Measurements from ENCODE around the gene PPP1R3F.
"Not testable (repeated sequence)": the region's sequence is repeated elsewhere in the genome, so short reads cannot be mapped to it uniquely, and the experiment has no call there.

PPP1R3F gene

GRCh38 chrX:49308604-49309269 is 39.1 kb downstream of the PPP1R3F start:
- peaks cover 0 to 5% of the 10 kb centered on the region in 2 donors for H3K4me1 ChIP-seq (ENCODE audit: control insufficient read depth in 1 of 2, insufficient read depth in 2 of 2, low read length in 2 of 2)
- H3K36me3 ChIP-seq (ENCODE audit: control insufficient read depth in 1 of 2, insufficient read depth in 2 of 2, low read length in 2 of 2) = no peaks in the 10 kb centered on the region
- H3K4me3 ChIP-seq (ENCODE audit: low read depth in 1 of 2, low read length in 2 of 2) = peak overlapping the region; percentile 43 to 57
- H3K27me3 ChIP-seq (ENCODE audit: control insufficient read depth in 1 of 2, insufficient read depth in 2 of 2, low read length in 2 of 2) = no peaks in the 10 kb centered on the region
- no peaks in the 10 kb centered on the region for H3K9me3 ChIP-seq (ENCODE audit: control insufficient read depth in 1 of 2, low read length in 2 of 2)
- no peak overlapping the region for H3K27ac ChIP-seq (ENCODE audit: low read depth, low read length)
- H3K9ac ChIP-seq (ENCODE audit: low read depth in 1 of 2, low read length in 2 of 2) = peak overlapping the region; percentile 25 to 47

GRCh38 chrX:49309401-49309981 is 39.9 kb downstream of the PPP1R3F start:
- H3K9ac ChIP-seq (ENCODE audit: low read depth in 1 of 2, low read length in 2 of 2) = peak overlapping the region in 1 of 2 donors; percentile 25
- no peaks in the 10 kb centered on the region for H3K36me3 ChIP-seq (ENCODE audit: control insufficient read depth in 1 of 2, insufficient read depth in 2 of 2, low read length in 2 of 2)
- H3K4me1 ChIP-seq (ENCODE audit: control insufficient read depth in 1 of 2, insufficient read depth in 2 of 2, low read length in 2 of 2) = peaks cover 0 to 5% of the 10 kb centered on the region in 2 donors
- no peaks in the 10 kb centered on the region for H3K9me3 ChIP-seq (ENCODE audit: control insufficient read depth in 1 of 2, low read length in 2 of 2)
- peak overlapping the region; percentile 43 to 57 for H3K4me3 ChIP-seq (ENCODE audit: low read depth in 1 of 2, low read length in 2 of 2)
- no peaks in the 10 kb centered on the region for H3K27me3 ChIP-seq (ENCODE audit: control insufficient read depth in 1 of 2, insufficient read depth in 2 of 2, low read length in 2 of 2)
- peak overlapping the region; percentile 20 for H3K27ac ChIP-seq (ENCODE audit: low read depth, low read length)

GRCh38 chrX:49310371-49310770 is 40.8 kb downstream of the PPP1R3F start:
- H3K9me3 ChIP-seq (ENCODE audit: control insufficient read depth in 1 of 2, low read length in 2 of 2) = no peaks in the 10 kb centered on the region
- H3K4me3 ChIP-seq (ENCODE audit: low read depth in 1 of 2, low read length in 2 of 2) = no peak overlapping the region
- no peak overlapping the region for H3K27ac ChIP-seq (ENCODE audit: low read depth, low read length)
- no peaks in the 10 kb centered on the region for H3K36me3 ChIP-seq (ENCODE audit: control insufficient read depth in 1 of 2, insufficient read depth in 2 of 2, low read length in 2 of 2)
- peaks cover 0 to 5% of the 10 kb centered on the region in 2 donors for H3K4me1 ChIP-seq (ENCODE audit: control insufficient read depth in 1 of 2, insufficient read depth in 2 of 2, low read length in 2 of 2)
- H3K27me3 ChIP-seq (ENCODE audit: control insufficient read depth in 1 of 2, insufficient read depth in 2 of 2, low read length in 2 of 2) = no peaks in the 10 kb centered on the region
- H3K9ac ChIP-seq (ENCODE audit: low read depth in 1 of 2, low read length in 2 of 2) = no peak overlapping the region

GRCh38 chrX:49312176-49312575 is 42.6 kb downstream of the PPP1R3F start:
- H3K9ac ChIP-seq (ENCODE audit: low read depth in 1 of 2, low read length in 2 of 2) = no peak overlapping the region
- H3K4me1 ChIP-seq (ENCODE audit: control insufficient read depth in 1 of 2, insufficient read depth in 2 of 2, low read length in 2 of 2) = peaks cover 0 to 5% of the 10 kb centered on the region in 2 donors
- no peak overlapping the region for H3K27ac ChIP-seq (ENCODE audit: low read depth, low read length)
- H3K9me3 ChIP-seq (ENCODE audit: control insufficient read depth in 1 of 2, low read length in 2 of 2) = no peaks in the 10 kb centered on the region
- H3K36me3 ChIP-seq (ENCODE audit: control insufficient read depth in 1 of 2, insufficient read depth in 2 of 2, low read length in 2 of 2) = no peaks in the 10 kb centered on the region
- no peak overlapping the region for H3K4me3 ChIP-seq (ENCODE audit: low read depth in 1 of 2, low read length in 2 of 2)
- H3K27me3 ChIP-seq (ENCODE audit: control insufficient read depth in 1 of 2, insufficient read depth in 2 of 2, low read length in 2 of 2) = no peaks in the 10 kb centered on the region

- H3K36me3 ChIP-seq (ENCODE audit: control insufficient read depth in 1 of 2, insufficient read depth in 2 of 2, low read length in 2 of 2) = no peaks in the 10 kb centered on the region
- no peak overlapping the region for H3K4me3 ChIP-seq (ENCODE audit: low read depth in 1 of 2, low read length in 2 of 2)
- no peak overlapping the region for H3K27ac ChIP-seq (ENCODE audit: low read depth, low read length)
- no peaks in the 10 kb centered on the region for H3K27me3 ChIP-seq (ENCODE audit: control insufficient read depth in 1 of 2, insufficient read depth in 2 of 2, low read length in 2 of 2)
- H3K9me3 ChIP-seq (ENCODE audit: control insufficient read depth in 1 of 2, low read length in 2 of 2) = no peaks in the 10 kb centered on the region
- H3K4me1 ChIP-seq (ENCODE audit: control insufficient read depth in 1 of 2, insufficient read depth in 2 of 2, low read length in 2 of 2) = no peaks in the 10 kb centered on the region
- H3K9ac ChIP-seq (ENCODE audit: low read depth in 1 of 2, low read length in 2 of 2) = no peak overlapping the region
These were observed 46.5 kb downstream of the PPP1R3F start for GRCh38 chrX:49316085-49316484.

GRCh38 chrX:49321737-49322136 is 52.1 kb downstream of the PPP1R3F start, which contains the start of gene GAGE12J:
GAGE12J (plus strand) TSS chrX:49322037; CDS start chrX:49323194, 1,157 bp downstream.
- not testable (repeated sequence) for H3K36me3 ChIP-seq (ENCODE audit: control insufficient read depth in 1 of 2, insufficient read depth in 2 of 2, low read length in 2 of 2); H3K4me1 ChIP-seq (ENCODE audit: control insufficient read depth in 1 of 2, insufficient read depth in 2 of 2, low read length in 2 of 2); H3K27me3 ChIP-seq (ENCODE audit: control insufficient read depth in 1 of 2, insufficient read depth in 2 of 2, low read length in 2 of 2); H3K27ac ChIP-seq (ENCODE audit: low read depth, low read length); H3K9ac ChIP-seq (ENCODE audit: low read depth in 1 of 2, low read length in 2 of 2); H3K4me3 ChIP-seq (ENCODE audit: low read depth in 1 of 2, low read length in 2 of 2); H3K9me3 ChIP-seq (ENCODE audit: control insufficient read depth in 1 of 2, low read length in 2 of 2)

GRCh38 chrX:49322266-49322665 is 52.7 kb downstream of the PPP1R3F start:
- not testable (repeated sequence) for H3K4me3 ChIP-seq (ENCODE audit: low read depth in 1 of 2, low read length in 2 of 2); H3K27me3 ChIP-seq (ENCODE audit: control insufficient read depth in 1 of 2, insufficient read depth in 2 of 2, low read length in 2 of 2); H3K36me3 ChIP-seq (ENCODE audit: control insufficient read depth in 1 of 2, insufficient read depth in 2 of 2, low read length in 2 of 2); H3K27ac ChIP-seq (ENCODE audit: low read depth, low read length); H3K9me3 ChIP-seq (ENCODE audit: control insufficient read depth in 1 of 2, low read length in 2 of 2); H3K4me1 ChIP-seq (ENCODE audit: control insufficient read depth in 1 of 2, insufficient read depth in 2 of 2, low read length in 2 of 2); H3K9ac ChIP-seq (ENCODE audit: low read depth in 1 of 2, low read length in 2 of 2)

- H3K4me1 ChIP-seq (ENCODE audit: control insufficient read depth in 1 of 2, insufficient read depth in 2 of 2, low read length in 2 of 2); H3K9me3 ChIP-seq (ENCODE audit: control insufficient read depth in 1 of 2, low read length in 2 of 2); H3K9ac ChIP-seq (ENCODE audit: low read depth in 1 of 2, low read length in 2 of 2); H3K27ac ChIP-seq (ENCODE audit: low read depth, low read length); H3K36me3 ChIP-seq (ENCODE audit: control insufficient read depth in 1 of 2, insufficient read depth in 2 of 2, low read length in 2 of 2); H3K4me3 ChIP-seq (ENCODE audit: low read depth in 1 of 2, low read length in 2 of 2); H3K27me3 ChIP-seq (ENCODE audit: control insufficient read depth in 1 of 2, insufficient read depth in 2 of 2, low read length in 2 of 2): not testable (repeated sequence)
These were observed 54.1 kb downstream of the PPP1R3F start for GRCh38 chrX:49323735-49324134.

- H3K9me3 ChIP-seq (ENCODE audit: control insufficient read depth in 1 of 2, low read length in 2 of 2); H3K9ac ChIP-seq (ENCODE audit: low read depth in 1 of 2, low read length in 2 of 2); H3K36me3 ChIP-seq (ENCODE audit: control insufficient read depth in 1 of 2, insufficient read depth in 2 of 2, low read length in 2 of 2); H3K4me1 ChIP-seq (ENCODE audit: control insufficient read depth in 1 of 2, insufficient read depth in 2 of 2, low read length in 2 of 2); H3K27ac ChIP-seq (ENCODE audit: low read depth, low read length); H3K4me3 ChIP-seq (ENCODE audit: low read depth in 1 of 2, low read length in 2 of 2); H3K27me3 ChIP-seq (ENCODE audit: control insufficient read depth in 1 of 2, insufficient read depth in 2 of 2, low read length in 2 of 2): not testable (repeated sequence)
These were observed 60.8 kb downstream of the PPP1R3F start for GRCh38 chrX:49330421-49330820.

- H3K4me1 ChIP-seq (ENCODE audit: control insufficient read depth in 1 of 2, insufficient read depth in 2 of 2, low read length in 2 of 2); H3K9ac ChIP-seq (ENCODE audit: low read depth in 1 of 2, low read length in 2 of 2); H3K9me3 ChIP-seq (ENCODE audit: control insufficient read depth in 1 of 2, low read length in 2 of 2); H3K4me3 ChIP-seq (ENCODE audit: low read depth in 1 of 2, low read length in 2 of 2); H3K27ac ChIP-seq (ENCODE audit: low read depth, low read length); H3K27me3 ChIP-seq (ENCODE audit: control insufficient read depth in 1 of 2, insufficient read depth in 2 of 2, low read length in 2 of 2); H3K36me3 ChIP-seq (ENCODE audit: control insufficient read depth in 1 of 2, insufficient read depth in 2 of 2, low read length in 2 of 2): not testable (repeated sequence)
These were observed 61.7 kb downstream of the PPP1R3F start, which contains the start of gene GAGE13 for GRCh38 chrX:49331282-49331681. GAGE13 (plus strand) TSS chrX:49331582; CDS start chrX:49332738, 1,156 bp downstream.

Data from duodenal mucosa (tissue), 2 donors.